ENCODE data around the gene TERB1.

GRCh38 chr16:66752379-66752778 is 49.0 kb downstream of the TERB1 start:
- no peak for TF ChIP-seq CTCF (IDR thresholded peaks at IDR 0.05; ENCODE audit: extremely low read depth in 1 of 2, insufficient read depth in 1 of 2, low read depth in 1 of 2, low read length in 2 of 2)
- no peak for TF ChIP-seq FOS (IDR thresholded peaks at IDR 0.05; ENCODE audit: borderline replicate concordance, insufficient read depth, low read length)
- TF ChIP-seq POLR2A (IDR thresholded peaks at IDR 0.05; ENCODE audit: low read depth, low read length), result no peak
- TF ChIP-seq EZH2 (IDR thresholded peaks at IDR 0.05; ENCODE audit: borderline replicate concordance, low read depth, low read length, severe bottlenecking), result no peak
- no peak for TF ChIP-seq MYC (IDR thresholded peaks at IDR 0.05; ENCODE audit: low read depth, low read length)
- TF ChIP-seq POLR2AphosphoS5 (IDR thresholded peaks at IDR 0.05; ENCODE audit: insufficient read depth, low read depth, low read length), result no peak
- TF ChIP-seq, protein P1, sequence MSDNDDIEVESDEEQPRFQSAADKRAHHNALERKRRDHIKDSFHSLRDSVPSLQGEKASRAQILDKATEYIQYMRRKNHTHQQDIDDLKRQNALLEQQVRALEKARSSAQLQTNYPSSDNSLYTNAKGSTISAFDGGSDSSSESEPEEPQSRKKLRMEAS (IDR thresholded peaks at IDR 0.05; ENCODE audit: insufficient read depth, insufficient read length), result no peak

All from endothelial cell of umbilical vein (primary cell).